ENCODE measurements around the gene CIDEB.

CIDEB gene

DNA sequence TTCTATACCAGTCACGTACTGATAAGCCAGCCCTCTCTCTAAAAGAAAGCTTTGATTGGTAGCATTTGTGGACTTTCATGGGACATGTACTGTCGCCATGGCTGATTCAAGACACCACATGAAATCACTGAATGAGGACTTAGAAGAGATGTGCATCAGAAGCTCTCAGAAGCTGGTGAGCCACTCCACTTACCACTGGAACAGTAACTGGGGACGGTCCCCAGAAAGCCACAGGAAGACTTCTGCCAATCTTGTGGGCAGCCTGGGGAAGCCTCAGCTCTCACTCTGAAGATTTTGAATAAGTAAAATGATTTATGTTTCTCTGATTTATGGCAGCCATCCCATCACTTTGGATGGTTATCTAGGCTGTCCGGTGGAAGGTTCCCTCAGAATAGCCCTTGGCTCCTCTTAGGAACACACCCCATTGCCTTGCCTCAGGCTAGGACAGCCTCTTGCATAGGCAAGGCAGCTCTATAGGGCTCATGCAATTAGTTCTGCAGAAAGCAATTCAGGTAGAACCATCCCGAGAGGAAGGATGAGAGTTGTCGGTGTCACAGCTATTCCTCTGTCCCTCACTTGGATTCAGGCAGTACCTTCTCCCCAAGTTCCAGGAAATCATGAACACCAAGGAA, 18.0 kb downstream of the CIDEB start:
- no peaks in the 10 kb centered on the region for H4K20me1 ChIP-seq (ENCODE audit: insufficient read depth, low read length)
- TF ChIP-seq EZH2 (IDR thresholded peaks at IDR 0.05; ENCODE audit: borderline replicate concordance, low read depth, low read length, severe bottlenecking), result no peak
- TF ChIP-seq, protein P1, sequence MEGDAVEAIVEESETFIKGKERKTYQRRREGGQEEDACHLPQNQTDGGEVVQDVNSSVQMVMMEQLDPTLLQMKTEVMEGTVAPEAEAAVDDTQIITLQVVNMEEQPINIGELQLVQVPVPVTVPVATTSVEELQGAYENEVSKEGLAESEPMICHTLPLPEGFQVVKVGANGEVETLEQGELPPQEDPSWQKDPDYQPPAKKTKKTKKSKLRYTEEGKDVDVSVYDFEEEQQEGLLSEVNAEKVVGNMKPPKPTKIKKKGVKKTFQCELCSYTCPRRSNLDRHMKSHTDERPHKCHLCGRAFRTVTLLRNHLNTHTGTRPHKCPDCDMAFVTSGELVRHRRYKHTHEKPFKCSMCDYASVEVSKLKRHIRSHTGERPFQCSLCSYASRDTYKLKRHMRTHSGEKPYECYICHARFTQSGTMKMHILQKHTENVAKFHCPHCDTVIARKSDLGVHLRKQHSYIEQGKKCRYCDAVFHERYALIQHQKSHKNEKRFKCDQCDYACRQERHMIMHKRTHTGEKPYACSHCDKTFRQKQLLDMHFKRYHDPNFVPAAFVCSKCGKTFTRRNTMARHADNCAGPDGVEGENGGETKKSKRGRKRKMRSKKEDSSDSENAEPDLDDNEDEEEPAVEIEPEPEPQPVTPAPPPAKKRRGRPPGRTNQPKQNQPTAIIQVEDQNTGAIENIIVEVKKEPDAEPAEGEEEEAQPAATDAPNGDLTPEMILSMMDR (IDR thresholded peaks at IDR 0.05; ENCODE audit: borderline replicate concordance, extremely low read depth, low read length, poor library complexity, severe bottlenecking), result no peak
- H3K79me2 ChIP-seq (ENCODE audit: insufficient read depth, low read length), result no peaks in the 10 kb centered on the region
- H3K4me2 ChIP-seq (ENCODE audit: insufficient read depth, low read length), result no peak overlapping the region
- H3K4me1 ChIP-seq (ENCODE audit: insufficient read depth, low read length), result no peaks in the 10 kb centered on the region
- ATAC-seq (ENCODE audit: insufficient read depth, low read depth), result no peak
- H3K36me3 ChIP-seq (ENCODE audit: insufficient read depth, low read length), result peaks cover 29% of the 10 kb centered on the region
- H3K27me3 ChIP-seq (ENCODE audit: insufficient read depth, low read length, poor library complexity), result no peaks in the 10 kb centered on the region
- DNase-seq, result no peak
- no peak overlapping the region for H3K4me3 ChIP-seq (ENCODE audit: low read depth in 1 of 2, low read length in 2 of 2)
- H3K27ac ChIP-seq (ENCODE audit: low read length), result no peak overlapping the region
- no peak overlapping the region for H2AFZ ChIP-seq (ENCODE audit: low read depth, low read length)
- no peaks in the 10 kb centered on the region for H3K9me3 ChIP-seq (ENCODE audit: insufficient read depth, low read length, severe bottlenecking)
- no peak overlapping the region for H3K9ac ChIP-seq (ENCODE audit: low read depth, low read length)

DNA sequence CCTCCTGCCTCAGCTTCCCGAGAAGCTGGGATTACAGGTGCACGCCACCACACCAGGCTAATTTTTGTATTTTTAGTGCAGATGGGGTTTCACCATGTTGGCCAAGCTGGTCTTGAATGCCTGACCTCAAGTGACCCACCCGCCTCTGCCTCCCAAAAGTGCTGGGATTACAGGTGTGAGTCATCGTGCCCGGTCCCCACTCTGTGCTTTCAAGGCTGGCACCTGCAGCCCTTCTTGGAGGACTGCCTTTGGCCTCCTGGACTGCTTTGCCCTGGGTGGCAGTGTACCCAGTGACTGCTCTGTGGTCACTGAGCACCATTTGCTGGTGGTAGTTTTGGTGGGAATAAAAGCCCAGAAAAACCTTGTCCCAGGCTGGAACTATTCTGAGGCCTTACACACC, 20.8 kb downstream of the CIDEB start:
- no peak for TF ChIP-seq EZH2 (IDR thresholded peaks at IDR 0.05; ENCODE audit: borderline replicate concordance, low read depth, low read length, severe bottlenecking)
- TF ChIP-seq, protein P1 (IDR thresholded peaks at IDR 0.05; ENCODE audit: borderline replicate concordance, extremely low read depth, low read length, poor library complexity, severe bottlenecking), result no peak
- Histone ChIP-seq H3K9me3 (ENCODE audit: insufficient read depth, low read length, severe bottlenecking) (no peaks in the 10 kb centered on the region), H3K4me1 (ENCODE audit: insufficient read depth, low read length) (no peaks in the 10 kb centered on the region), H4K20me1 (ENCODE audit: insufficient read depth, low read length) (no peaks in the 10 kb centered on the region), H3K9ac (ENCODE audit: low read depth, low read length) (no peak overlapping the region), H3K79me2 (ENCODE audit: insufficient read depth, low read length) (no peaks in the 10 kb centered on the region), H3K4me3 (ENCODE audit: low read depth in 1 of 2, low read length in 2 of 2) (no peak overlapping the region), H2AFZ (ENCODE audit: low read depth, low read length) (no peak overlapping the region), H3K4me2 (ENCODE audit: insufficient read depth, low read length) (no peak overlapping the region), H3K27me3 (ENCODE audit: insufficient read depth, low read length, poor library complexity) (no peaks in the 10 kb centered on the region), H3K27ac (ENCODE audit: low read length) (no peak overlapping the region), H3K36me3 (ENCODE audit: insufficient read depth, low read length) (peaks cover 21% of the 10 kb centered on the region)
- DNase-seq (no peak), ATAC-seq (ENCODE audit: insufficient read depth, low read depth) (no peak)

DNA sequence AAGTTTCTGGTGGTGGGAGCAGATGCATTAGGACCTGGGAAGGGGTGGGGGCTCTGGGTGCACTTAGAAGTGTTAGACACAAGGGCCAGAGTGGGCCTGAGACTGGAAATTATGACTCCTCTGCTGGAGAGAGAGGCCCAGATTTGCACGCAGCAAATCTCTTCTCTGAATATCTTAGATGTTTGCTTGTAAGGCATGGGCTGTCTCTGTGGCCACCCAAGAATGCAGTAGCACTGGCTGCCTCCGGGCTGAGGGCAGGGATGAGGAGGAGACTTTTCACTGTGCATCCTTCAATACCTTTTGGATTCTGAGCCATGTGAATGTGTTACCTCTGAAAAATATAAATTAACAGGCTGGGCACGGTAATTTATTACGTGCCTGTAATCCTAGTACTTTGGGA, 22.4 kb downstream of the CIDEB start:
- DNase-seq (no peak), ATAC-seq (ENCODE audit: insufficient read depth, low read depth) (no peak)
- TF ChIP-seq EZH2 (IDR thresholded peaks at IDR 0.05; ENCODE audit: borderline replicate concordance, low read depth, low read length, severe bottlenecking), result no peak
- TF ChIP-seq, protein P1 (IDR thresholded peaks at IDR 0.05; ENCODE audit: borderline replicate concordance, extremely low read depth, low read length, poor library complexity, severe bottlenecking), result no peak
- Histone ChIP-seq H3K79me2 (ENCODE audit: insufficient read depth, low read length) (no peaks in the 10 kb centered on the region), H3K36me3 (ENCODE audit: insufficient read depth, low read length) (peaks cover 12% of the 10 kb centered on the region), H2AFZ (ENCODE audit: low read depth, low read length) (no peak overlapping the region), H3K9ac (ENCODE audit: low read depth, low read length) (no peak overlapping the region), H3K4me3 (ENCODE audit: low read depth in 1 of 2, low read length in 2 of 2) (no peak overlapping the region), H3K4me1 (ENCODE audit: insufficient read depth, low read length) (no peaks in the 10 kb centered on the region), H3K27me3 (ENCODE audit: insufficient read depth, low read length, poor library complexity) (no peaks in the 10 kb centered on the region), H3K4me2 (ENCODE audit: insufficient read depth, low read length) (no peak overlapping the region), H3K9me3 (ENCODE audit: insufficient read depth, low read length, severe bottlenecking) (no peaks in the 10 kb centered on the region), H4K20me1 (ENCODE audit: insufficient read depth, low read length) (no peaks in the 10 kb centered on the region), H3K27ac (ENCODE audit: low read length) (no peak overlapping the region)
